ENCODE measurements around the gene TMEM270. TPM values are rescaled to one million over a fixed set of nuclear protein-coding genes. Genes with fewer than 3 reads are reported as not detected.

The TMEM270 gene
- polyA plus RNA-seq, 4 donors: 0.08 TPM; not detected in 3

DNA sequence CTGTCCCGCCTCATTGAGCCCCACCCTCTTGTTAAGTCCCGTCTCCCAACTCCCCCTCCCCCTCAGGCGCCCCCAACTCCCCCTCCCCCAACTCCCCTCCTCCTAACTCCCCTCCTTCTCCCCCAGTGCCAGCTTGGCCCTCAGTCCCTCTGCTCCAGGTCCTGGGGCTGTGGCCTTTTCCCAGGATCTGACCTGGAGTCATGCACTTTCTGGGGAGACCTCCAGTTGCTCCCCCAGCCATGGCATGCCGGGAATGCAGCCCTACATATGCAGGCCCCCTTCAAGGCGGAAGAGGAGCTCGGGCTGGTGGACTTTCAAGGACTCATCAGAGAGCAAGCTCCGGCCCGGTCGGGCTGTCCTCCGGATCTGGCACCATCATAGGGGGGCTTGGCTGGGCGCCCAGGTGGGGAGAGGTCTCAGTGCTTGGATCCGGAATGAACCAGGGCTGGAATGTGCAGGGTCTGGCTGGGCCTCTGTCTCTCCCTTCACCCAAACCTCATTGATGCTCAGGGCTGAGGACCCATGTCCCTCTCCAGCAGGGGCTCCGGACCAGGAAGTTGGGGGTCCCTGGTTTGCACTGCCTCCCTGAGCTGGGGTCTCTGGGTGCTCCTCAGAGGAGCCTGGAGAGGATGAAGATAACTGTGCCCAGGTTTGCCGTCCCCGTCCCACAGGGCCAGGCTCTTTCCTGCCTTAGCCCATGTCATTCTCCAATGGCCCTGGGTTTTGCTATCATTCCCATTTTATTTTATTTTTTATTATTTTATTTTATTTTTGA, 41.1 kb downstream of the TMEM270 start:
- DNase-seq (ENCODE audit: low read depth in 4 of 4, low spot score in 3 of 4): no peak

DNA sequence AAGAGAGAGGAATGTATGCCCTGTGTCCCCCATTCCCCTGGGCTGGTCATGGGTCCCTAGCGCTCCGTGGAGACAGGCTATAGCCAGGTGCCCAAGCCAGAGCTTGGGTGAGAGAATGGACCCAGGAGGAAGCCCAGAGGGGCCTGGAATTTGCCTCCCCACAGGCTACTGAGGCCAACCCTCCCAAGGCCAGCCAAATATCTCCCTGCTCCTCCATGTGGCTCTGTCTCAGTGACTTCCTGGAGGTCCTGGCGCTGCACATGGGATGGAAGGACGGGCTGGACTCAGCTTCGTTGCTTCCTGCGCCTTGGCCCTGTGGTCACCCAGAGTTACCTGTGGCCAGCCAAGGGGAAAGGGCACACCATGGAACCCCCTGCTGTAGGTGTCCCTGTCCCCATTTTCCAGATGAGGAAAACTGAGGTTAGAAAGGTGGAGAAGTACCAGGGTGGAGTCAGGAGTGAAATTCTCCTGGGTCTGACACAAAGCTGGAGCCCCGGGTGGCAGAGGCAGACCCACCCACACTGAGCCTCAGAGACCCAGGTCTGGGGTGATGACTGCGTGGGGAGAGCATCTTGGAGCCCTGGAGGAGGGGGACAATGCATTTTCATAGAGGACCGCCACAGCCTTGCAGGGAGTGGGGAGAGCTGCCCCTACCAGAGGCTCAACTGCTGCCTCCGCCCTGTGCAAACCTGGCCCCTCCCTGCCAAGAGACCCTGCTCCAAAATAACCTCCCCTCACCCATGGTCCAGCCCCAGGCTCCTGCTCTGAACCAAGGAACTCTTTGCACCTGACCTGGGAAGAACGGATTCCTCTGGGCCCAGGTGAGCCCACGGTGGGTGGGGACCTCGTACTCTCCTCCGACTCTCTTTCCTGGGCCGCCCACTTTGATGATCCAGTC, 42.6 kb downstream of the TMEM270 start:
- DNase-seq (ENCODE audit: low read depth in 4 of 4, low spot score in 3 of 4): no peak

DNA sequence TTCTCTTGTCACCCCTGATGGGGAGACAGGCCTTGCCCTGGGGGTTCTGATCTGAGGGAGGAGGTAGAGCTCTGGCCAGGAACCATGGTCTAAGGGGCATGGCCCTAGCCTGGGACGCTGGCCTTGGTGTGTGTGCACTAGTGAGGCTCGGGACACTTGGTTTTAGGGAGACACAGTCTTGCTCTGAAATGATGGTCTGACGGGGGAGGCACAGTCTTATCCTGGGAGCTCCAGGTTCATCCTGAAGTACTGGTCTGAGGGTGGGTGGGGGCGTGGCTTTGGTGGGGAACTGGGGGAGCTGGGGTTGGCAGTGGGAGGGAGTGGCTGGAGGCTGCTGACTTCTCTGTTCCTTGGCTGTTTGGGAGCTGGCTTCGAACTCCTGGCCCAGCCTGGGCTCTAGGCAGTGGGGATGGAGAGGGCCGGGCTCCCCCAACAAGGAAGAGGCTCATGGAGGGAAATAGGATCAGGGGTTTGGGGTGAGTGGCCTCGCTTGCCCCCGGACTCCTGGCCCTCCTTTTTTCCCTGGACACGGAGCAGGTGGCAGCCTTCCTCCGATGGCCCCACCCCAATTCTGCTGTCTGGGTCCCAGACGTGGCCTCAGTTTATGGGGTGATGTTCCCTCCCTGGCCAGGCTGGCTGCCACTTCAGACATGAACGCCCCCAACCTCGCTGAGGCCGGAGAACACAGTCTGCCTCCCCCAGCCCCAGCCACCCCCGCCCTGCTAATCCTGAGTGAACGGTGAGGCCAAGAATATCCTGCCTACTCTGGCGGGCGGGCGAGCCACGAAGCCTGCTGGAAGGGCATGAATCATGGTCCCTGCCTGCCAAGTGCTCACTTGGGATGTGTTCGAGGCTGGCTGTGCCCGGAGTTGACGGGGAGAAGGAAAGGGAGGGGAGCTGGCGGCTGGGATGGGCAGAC, 43.5 kb downstream of the TMEM270 start:
- no peak for DNase-seq (ENCODE audit: low read depth in 4 of 4, low spot score in 3 of 4)

DNA sequence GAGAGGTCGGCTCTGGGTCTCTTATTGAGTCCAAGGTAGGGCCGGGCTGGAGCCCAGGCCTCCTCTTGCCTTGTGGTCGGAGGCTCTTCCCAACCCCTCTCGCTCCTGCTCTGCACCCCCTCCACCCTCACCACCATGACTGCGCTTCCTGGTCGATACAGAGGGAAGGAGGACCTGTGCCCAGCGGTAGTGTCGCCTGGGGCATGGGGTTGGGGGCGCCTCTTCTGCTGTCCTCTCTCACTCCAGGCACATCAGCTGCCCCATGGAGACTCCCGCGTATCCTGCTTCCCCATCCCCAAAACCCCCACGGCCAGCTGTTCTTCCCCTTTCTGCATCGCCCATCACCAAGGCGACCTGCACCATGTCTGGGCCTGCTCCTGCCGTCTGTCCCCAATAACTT, 44.4 kb downstream of the TMEM270 start:
- no peak for DNase-seq (ENCODE audit: low read depth in 4 of 4, low spot score in 3 of 4)

DNA sequence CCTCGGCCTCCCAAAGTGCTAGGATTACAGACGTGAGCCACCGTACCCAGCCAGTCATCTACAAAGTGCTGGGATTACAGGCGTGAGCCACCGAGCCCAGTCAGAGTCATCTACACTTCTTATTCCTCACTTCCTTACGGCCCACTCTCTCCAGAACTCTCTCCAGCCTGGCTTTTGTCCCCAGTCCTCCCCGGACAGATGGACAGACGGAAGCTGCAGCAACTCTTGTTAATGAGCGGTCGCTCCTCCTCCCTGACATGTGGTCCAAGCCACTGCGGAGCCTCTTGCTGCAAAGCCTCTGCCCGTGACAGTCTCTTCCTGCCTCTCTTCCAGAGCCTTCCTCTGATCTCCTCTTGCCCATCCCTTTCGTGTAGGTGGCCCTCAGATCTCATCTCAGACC, 45.9 kb downstream of the TMEM270 start:
- no peak for DNase-seq (ENCODE audit: low read depth in 4 of 4, low spot score in 3 of 4)

DNA sequence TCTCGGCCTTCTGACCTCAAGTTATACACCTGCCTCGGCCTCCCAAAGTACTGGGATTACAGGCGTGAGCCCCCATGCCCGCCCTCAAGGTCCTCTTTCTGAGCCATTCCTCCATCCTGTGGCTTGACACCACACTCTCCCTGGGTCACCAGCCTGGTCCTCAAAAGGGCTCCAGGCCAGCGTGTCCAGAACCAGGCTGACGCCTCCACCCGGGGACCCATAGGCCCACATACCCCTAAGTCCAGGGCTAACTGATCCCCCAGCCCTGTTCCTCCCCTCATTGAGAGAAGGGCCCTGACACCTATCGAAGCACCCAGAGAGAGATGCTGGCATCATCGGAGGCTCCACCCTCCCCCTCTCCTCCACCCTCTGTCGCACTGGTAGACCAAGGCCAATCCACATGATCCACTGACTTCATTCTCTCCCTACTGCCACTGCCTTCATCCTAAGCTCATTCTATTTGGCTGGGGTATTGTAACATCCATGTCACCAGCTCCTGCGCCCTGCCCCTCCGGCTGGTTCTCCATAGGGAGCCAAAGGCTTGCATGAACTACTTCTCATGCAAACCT, 46.7 kb downstream of the TMEM270 start:
- DNase-seq (ENCODE audit: low read depth in 4 of 4, low spot score in 3 of 4): no peak

DNA sequence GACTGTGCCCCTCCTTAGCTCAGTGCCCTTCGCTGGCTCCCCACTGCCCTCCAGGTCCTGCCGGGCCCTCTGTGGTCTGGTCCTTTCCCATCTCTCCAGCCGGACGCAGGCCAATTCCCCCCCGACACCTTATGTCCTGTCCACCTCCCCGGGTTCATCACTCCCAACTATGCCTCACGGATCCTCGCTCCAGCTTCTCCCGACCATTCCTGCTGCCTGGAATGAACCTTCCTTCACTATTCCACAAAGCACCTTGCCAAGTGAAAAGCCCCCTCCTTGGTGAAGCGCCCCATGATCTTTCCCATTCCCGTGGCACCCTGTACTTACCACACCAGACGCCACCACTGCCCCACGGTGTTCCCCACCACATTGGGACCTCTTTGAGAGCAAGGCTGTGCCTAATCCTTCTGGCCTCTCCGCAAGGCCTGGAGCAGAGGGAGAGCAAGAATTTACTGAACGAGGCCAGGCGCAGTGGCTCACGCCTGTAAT, 47.2 kb downstream of the TMEM270 start:
- DNase-seq (ENCODE audit: low read depth in 4 of 4, low spot score in 3 of 4): no peak

DNA sequence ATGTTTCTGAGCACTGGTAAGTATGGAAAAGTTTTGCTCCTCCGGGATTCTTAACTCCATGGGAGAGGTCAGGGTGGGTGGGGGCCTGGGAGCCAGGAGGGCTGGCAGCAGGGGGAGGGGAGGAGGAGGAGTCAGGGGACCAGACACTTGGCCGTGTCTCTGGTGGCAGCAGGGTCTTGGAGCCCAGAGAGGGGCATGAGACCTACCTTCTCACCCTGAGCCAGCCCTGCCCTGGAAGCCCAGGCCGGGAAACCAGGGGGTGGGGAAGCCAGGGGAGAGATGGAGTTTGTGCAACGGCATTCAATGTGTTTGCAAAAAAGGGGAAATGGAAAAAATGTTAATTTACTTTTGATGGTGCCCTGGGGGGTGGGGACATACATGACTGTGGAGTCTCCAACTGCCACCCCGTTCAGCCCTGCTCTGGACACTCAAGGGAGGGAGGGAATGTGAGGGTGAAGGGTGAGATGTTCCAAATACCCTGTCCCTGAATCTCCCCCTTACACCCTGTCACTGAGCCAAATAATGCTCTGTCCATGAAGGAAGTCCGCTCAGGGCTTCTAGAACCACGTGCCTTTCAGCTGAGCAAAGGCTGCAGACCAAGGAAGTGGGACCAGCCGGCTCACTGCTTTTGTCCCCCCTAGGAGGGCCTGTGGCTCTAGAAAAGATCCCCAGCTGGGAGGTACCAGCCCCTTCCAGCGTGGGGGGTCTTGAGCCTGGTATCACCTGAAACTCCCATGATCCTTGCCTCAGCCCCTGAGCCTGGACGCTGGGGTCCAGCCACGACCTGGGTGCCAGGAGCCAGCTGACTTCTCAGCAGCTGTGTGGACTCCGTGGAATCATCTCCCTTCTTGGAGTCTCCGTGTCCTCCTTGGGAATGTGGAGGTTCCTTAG, 48.3 kb downstream of the TMEM270 start:
- DNase-seq (ENCODE audit: low read depth in 4 of 4, low spot score in 3 of 4): no peak

DNA sequence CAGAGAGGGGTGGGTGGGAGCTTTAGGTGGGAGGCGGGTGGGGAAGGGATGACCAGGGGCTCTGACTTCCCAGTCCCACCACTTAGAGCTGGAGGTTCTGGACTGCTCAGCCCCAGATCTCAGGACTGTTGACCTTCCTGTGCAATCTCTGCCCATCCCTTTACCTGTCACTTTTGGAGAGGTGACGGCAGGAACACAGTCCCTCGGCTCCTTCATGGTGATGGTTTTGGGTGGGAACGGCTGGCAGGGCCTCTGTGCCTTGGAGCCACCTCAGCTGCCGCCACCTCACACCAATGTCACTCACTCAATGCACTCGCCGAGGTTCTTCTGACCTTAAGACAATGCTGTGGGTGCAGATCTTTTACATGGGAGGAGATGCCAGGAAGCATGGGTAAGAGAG, 49.0 kb downstream of the TMEM270 start:
- no peak for DNase-seq (ENCODE audit: low read depth in 4 of 4, low spot score in 3 of 4)

DNA sequence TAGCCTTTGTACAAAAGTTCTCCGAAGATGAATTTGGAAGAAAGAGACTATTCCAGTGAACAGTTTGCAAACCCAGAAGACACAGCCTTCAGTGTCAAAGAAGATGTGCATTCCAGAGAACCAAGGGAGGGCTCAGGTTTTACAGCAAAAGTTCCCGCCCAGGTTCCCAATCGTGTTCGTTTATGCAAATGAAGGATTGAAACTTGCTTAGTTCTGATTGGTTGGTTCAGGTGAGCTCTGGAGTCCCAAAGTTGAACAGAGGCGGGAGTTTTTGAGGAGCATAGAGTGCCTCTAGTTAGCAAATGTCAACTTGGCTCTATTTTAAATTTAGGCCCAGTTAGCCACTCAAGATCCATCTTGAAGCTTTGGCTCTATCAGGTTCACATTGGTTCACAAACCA, 51.3 kb downstream of the TMEM270 start:
- no peak for DNase-seq (ENCODE audit: low read depth in 4 of 4, low spot score in 3 of 4)

Other genes with a start within 250 kb of the TMEM270 start
- 1 to 10 TPM; 2.6 to 5.1 (median 4.3) TPM for gene MLXIPL, start 236.6 kb upstream of the TMEM270 start, polyA plus RNA-seq (ENCODE audit: insufficient read length in 4 of 4)
- 10 to 100 TPM; 12.1 to 19.4 (median 14.7) TPM for gene VPS37D, start 193.3 kb upstream of the TMEM270 start, polyA plus RNA-seq (ENCODE audit: insufficient read length in 4 of 4)
- 10 to 100 TPM; 11.5 to 12.8 (median 11.7) TPM for gene DNAJC30, start 177.7 kb upstream of the TMEM270 start, polyA plus RNA-seq (ENCODE audit: insufficient read length in 4 of 4)
- 100 to 1,000 TPM in 1 of 4 donors, 10 to 100 TPM in 3; 79.9 to 104 (median 88.3) TPM for gene BUD23, start 177.6 kb upstream of the TMEM270 start, polyA plus RNA-seq (ENCODE audit: insufficient read length in 4 of 4)
- gene STX1A, start 141.5 kb upstream of the TMEM270 start, polyA plus RNA-seq (ENCODE audit: insufficient read length in 4 of 4): 10 to 100 TPM in 1 of 4 donors, 1 to 10 TPM in 3; 7.3 to 11.2 (median 8.8) TPM
- 10 to 100 TPM; 27.7 to 31.2 (median 29.6) TPM for gene ABHD11, start 122.4 kb upstream of the TMEM270 start, polyA plus RNA-seq (ENCODE audit: insufficient read length in 4 of 4)
- gene CLDN3, start 90.9 kb upstream of the TMEM270 start, polyA plus RNA-seq (ENCODE audit: insufficient read length in 4 of 4): 10 to 100 TPM; 32.9 to 69.5 (median 42.5) TPM
- 10 to 100 TPM; 76.7 to 94.6 (median 83.2) TPM for gene CLDN4, start 30.2 kb upstream of the TMEM270 start, polyA plus RNA-seq (ENCODE audit: insufficient read length in 4 of 4)
- gene METTL27, start 18.6 kb upstream of the TMEM270 start, polyA plus RNA-seq (ENCODE audit: insufficient read length in 4 of 4): 10 to 100 TPM in 1 of 4 donors, 1 to 10 TPM in 3; 6.2 to 10.8 (median 7.9) TPM
- 100 to 1,000 TPM in 2 of 4 donors, 10 to 100 TPM in 2; 73.5 to 152 (median 95.9) TPM for gene ELN, start 167.0 kb downstream of the TMEM270 start, polyA plus RNA-seq (ENCODE audit: insufficient read length in 4 of 4)
- gene LIMK1, start 222.6 kb downstream of the TMEM270 start, polyA plus RNA-seq (ENCODE audit: insufficient read length in 4 of 4): 10 to 100 TPM; 21.8 to 25.6 (median 23.5) TPM